HepG2 (cell line): ENCODE measurements around the gene KARS1. TPM values are rescaled to one million over a fixed set of nuclear protein-coding genes. Genes with fewer than 3 reads are reported as not detected.

Experiments
- ATF1 ChIP-seq: IDR thresholded peaks from 2 replicates; pipeline ENCODE4 v1.6.1; 2016; ENCODE audit warnings: mild to moderate bottlenecking, control low read depth
- CAMTA2 ChIP-seq: sonication (generic); formaldehyde crosslinking; IDR thresholded peaks from 2 replicates; pipeline ENCODE4 v1.4.0; 2020; ENCODE audit warnings: mild to moderate bottlenecking, missing genetic modification reagents, borderline replicate concordance
- KDM5A ChIP-seq: fragments of 200-600 bp; sonication (generic); IDR thresholded peaks from 2 replicates; pipeline ENCODE4 v1.7.0; 2018; ENCODE audit warnings: antibody characterized with exemption, mild to moderate bottlenecking, low read length, borderline replicate concordance
- NCOR1 ChIP-seq: fragments of 200-600 bp; sonication (generic); IDR thresholded peaks from 2 replicates; pipeline ENCODE4 v1.7.0; 2017; ENCODE audit warnings: antibody characterized with exemption, low read length, borderline replicate concordance
- SAP130 ChIP-seq: IDR thresholded peaks from 2 replicates; pipeline ENCODE4 v1.6.1; 2016; ENCODE audit warnings: low read depth
- SOX6 ChIP-seq, 2 experiments: fragments of 450-650 bp in 1 of 2; sonication (generic) in 1 of 2; formaldehyde crosslinking in 1 of 2; IDR thresholded peaks; 2 replicates each; pipeline versions ENCODE4 v1.4.0 to v1.6.1; 2017 to 2020; ENCODE audit warnings: antibody characterized with exemption in 1 of 2, mild to moderate bottlenecking in 1 of 2, missing genetic modification reagents in 1 of 2
- SPEN ChIP-seq: sonication (generic); formaldehyde crosslinking; IDR thresholded peaks from 2 replicates; pipeline ENCODE4 v1.5.1; 2020; ENCODE audit warnings: low read depth, mild to moderate bottlenecking, missing genetic modification reagents
- ZNF670 ChIP-seq: sonication (generic); formaldehyde crosslinking; IDR thresholded peaks from 2 replicates; pipeline ENCODE4 v1.8.0; 2022; ENCODE audit warnings: mild to moderate bottlenecking, missing genetic modification reagents, borderline replicate concordance
- ZNF672 ChIP-seq: sonication (generic); formaldehyde crosslinking; IDR thresholded peaks from 2 replicates; pipeline ENCODE4 v1.8.1; 2022; ENCODE audit warnings: missing genetic modification reagents
- ZNF788 ChIP-seq: sonication (generic); formaldehyde crosslinking; IDR thresholded peaks from 2 replicates; pipeline ENCODE4 v1.5.0; 2020; ENCODE audit warnings: mild to moderate bottlenecking, missing genetic modification reagents, borderline replicate concordance
- ZNF839 ChIP-seq: sonication (generic); formaldehyde crosslinking; IDR thresholded peaks from 2 replicates; pipeline ENCODE4 v1.4.0; 2020; ENCODE audit warnings: missing genetic modification reagents, mild to moderate bottlenecking, borderline replicate concordance
- polyA plus RNA-seq, 8 experiments: library from polyadenylated mRNA; depleted of rRNA in 3 of 8; stranded (reverse) in 7 of 8; unstranded in 1 of 8; fragments of >200 nt; fragmentation: Illumina TruSeq in 4 of 8; extraction: Trizol in 4 of 8; gene quantifications; 2 replicates each; pipeline versions ENCODE4 v1.2.1 to v1.2.3, GENCODE V29; 2011 to 2016; ENCODE audit warnings: low read depth in 4 of 8, missing spikeins in 1 of 8, mixed read lengths in 1 of 8; ENCODE audit not compliant: insufficient read depth in 1 of 8
- total RNA-seq, 5 experiments: library from RNA; depleted of rRNA; stranded (reverse); fragments of >200 nt; fragmentation: Illumina TruSeq; extraction: Trizol; gene quantifications; 2 replicates each; pipeline ENCODE4 v1.2.3, GENCODE V29; 2016; ENCODE audit warnings: low read depth in 1 of 5
- TF ChIP-seq, protein P1 (sequence below): sonication (generic); formaldehyde crosslinking; IDR thresholded peaks from 2 replicates; pipeline ENCODE4 v1.5.0; 2020; ENCODE audit warnings: mild to moderate bottlenecking, missing genetic modification reagents, borderline replicate concordance
- TF ChIP-seq, protein P2 (sequence below): sonication (generic); formaldehyde crosslinking; IDR thresholded peaks from 2 replicates; pipeline ENCODE4 v1.4.0; 2020; ENCODE audit warnings: mild to moderate bottlenecking, missing genetic modification reagents
- TF ChIP-seq, protein P3 (sequence below): sonication (generic); formaldehyde crosslinking; IDR thresholded peaks from 2 replicates; pipeline ENCODE4 v1.4.0; 2020; ENCODE audit warnings: missing genetic modification reagents, low read depth, mild to moderate bottlenecking, borderline replicate concordance

Gene KARS1
- total and polyA plus RNA-seq, 2 of the 13 experiments (the other 11 are each of a cell fraction or from before 2014, with no cell fraction given): 141 to 276 TPM

DNA sequence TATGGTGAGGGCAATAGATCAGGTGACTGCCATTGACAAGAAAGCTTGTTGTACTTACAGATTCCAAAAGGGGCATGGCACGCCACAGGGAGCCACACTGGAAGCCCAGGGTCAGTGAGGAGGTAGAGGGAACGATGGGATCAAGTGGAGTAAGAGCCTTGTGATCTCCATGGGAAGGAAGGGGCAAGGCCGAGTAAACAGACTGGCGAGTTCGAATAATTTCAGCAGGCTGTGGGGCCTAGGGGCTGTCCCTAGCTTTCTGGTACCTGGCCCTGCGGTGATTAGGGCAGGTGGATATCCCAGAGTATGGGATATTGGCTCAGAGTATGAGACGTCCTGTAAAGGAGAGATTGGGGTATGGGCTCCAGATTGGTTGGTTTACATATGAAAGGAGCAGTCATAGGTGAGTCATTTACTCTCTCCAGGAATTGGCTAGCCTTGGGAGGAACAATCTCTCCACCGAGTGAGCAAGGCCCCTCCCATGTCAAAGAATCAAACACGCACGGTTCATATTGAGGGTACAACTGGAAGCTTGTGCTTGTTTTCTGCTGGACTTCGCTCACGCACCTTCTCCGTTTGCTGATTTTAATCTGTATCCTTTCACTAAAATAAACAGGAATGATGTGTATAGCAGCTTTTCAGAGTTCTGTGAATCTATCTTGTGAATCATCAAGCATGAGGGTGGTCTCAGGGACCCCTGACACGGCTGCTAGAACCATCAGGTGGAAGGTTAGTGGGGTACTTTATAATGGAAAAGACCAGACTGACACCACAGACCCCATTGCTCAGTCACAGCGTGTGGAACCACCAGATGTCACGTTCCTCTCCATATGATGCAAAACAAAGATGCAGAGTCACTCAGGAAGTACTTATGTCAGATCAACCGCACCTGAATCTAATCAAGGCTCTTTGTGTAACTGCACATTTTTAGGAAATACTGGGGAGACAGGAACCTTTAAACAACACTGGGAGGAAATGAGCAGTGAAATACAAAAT, 53.3 kb downstream of the KARS1 start (continued):
- TF ChIP-seq ZNF670 (CRISPR knock-in tag): 0 out of 2 replicates have a peak, but pooled peaks have one; percentile 39
- TF ChIP-seq SPEN (CRISPR knock-in tag): no peak
- no peak for TF ChIP-seq ATF1 (CRISPR knock-in tag)
- TF ChIP-seq CAMTA2: no peak
- peak; percentile 60; the same call in 1 of the 2 replicates for TF ChIP-seq NCOR1
- TF ChIP-seq, protein P1, sequence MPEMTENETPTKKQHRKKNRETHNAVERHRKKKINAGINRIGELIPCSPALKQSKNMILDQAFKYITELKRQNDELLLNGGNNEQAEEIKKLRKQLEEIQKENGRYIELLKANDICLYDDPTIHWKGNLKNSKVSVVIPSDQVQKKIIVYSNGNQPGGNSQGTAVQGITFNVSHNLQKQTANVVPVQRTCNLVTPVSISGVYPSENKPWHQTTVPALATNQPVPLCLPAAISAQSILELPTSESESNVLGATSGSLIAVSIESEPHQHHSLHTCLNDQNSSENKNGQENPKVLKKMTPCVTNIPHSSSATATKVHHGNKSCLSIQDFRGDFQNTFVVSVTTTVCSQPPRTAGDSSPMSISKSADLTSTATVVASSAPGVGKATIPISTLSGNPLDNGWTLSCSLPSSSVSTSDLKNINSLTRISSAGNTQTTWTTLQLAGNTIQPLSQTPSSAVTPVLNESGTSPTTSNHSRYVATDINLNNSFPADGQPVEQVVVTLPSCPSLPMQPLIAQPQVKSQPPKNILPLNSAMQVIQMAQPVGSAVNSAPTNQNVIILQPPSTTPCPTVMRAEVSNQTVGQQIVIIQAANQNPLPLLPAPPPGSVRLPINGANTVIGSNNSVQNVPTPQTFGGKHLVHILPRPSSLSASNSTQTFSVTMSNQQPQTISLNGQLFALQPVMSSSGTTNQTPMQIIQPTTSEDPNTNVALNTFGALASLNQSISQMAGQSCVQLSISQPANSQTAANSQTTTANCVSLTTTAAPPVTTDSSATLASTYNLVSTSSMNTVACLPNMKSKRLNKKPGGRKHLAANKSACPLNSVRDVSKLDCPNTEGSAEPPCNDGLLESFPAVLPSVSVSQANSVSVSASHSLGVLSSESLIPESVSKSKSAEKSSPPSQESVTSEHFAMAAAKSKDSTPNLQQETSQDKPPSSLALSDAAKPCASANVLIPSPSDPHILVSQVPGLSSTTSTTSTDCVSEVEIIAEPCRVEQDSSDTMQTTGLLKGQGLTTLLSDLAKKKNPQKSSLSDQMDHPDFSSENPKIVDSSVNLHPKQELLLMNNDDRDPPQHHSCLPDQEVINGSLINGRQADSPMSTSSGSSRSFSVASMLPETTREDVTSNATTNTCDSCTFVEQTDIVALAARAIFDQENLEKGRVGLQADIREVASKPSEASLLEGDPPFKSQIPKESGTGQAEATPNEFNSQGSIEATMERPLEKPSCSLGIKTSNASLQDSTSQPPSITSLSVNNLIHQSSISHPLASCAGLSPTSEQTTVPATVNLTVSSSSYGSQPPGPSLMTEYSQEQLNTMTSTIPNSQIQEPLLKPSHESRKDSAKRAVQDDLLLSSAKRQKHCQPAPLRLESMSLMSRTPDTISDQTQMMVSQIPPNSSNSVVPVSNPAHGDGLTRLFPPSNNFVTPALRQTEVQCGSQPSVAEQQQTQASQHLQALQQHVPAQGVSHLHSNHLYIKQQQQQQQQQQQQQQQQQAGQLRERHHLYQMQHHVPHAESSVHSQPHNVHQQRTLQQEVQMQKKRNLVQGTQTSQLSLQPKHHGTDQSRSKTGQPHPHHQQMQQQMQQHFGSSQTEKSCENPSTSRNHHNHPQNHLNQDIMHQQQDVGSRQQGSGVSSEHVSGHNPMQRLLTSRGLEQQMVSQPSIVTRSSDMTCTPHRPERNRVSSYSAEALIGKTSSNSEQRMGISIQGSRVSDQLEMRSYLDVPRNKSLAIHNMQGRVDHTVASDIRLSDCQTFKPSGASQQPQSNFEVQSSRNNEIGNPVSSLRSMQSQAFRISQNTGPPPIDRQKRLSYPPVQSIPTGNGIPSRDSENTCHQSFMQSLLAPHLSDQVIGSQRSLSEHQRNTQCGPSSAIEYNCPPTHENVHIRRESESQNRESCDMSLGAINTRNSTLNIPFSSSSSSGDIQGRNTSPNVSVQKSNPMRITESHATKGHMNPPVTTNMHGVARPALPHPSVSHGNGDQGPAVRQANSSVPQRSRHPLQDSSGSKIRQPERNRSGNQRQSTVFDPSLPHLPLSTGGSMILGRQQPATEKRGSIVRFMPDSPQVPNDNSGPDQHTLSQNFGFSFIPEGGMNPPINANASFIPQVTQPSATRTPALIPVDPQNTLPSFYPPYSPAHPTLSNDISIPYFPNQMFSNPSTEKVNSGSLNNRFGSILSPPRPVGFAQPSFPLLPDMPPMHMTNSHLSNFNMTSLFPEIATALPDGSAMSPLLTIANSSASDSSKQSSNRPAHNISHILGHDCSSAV (CRISPR knock-in tag): no peak
- TF ChIP-seq, protein P2, sequence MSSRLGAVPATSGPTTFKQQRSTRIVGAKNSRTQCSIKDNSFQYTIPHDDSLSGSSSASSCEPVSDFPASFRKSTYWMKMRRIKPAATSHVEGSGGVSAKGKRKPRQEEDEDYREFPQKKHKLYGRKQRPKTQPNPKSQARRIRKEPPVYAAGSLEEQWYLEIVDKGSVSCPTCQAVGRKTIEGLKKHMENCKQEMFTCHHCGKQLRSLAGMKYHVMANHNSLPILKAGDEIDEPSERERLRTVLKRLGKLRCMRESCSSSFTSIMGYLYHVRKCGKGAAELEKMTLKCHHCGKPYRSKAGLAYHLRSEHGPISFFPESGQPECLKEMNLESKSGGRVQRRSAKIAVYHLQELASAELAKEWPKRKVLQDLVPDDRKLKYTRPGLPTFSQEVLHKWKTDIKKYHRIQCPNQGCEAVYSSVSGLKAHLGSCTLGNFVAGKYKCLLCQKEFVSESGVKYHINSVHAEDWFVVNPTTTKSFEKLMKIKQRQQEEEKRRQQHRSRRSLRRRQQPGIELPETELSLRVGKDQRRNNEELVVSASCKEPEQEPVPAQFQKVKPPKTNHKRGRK (CRISPR knock-in tag): no peak
- 0 out of 2 replicates have a peak, but pooled peaks have one; percentile 54 for TF ChIP-seq ZNF839 (CRISPR knock-in tag)
- TF ChIP-seq, protein P3, sequence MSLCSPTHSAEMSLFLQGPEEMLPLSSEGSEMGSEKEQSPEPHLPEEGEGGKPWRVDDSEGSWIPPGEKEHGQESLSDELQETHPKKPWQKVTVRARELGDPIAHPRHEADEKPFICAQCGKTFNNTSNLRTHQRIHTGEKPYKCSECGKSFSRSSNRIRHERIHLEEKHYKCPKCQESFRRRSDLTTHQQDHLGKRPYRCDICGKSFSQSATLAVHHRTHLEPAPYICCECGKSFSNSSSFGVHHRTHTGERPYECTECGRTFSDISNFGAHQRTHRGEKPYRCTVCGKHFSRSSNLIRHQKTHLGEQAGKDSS: peak; percentile 99
- no peak for TF ChIP-seq SOX6 (IDR thresholded peaks at IDR 0.05)
- TF ChIP-seq SOX6 (CRISPR knock-in tag; IDR thresholded peaks at IDR 0.05): peak; percentile 54
- TF ChIP-seq ZNF788 (CRISPR knock-in tag): peak; percentile 48; the same call in 1 of the 2 replicates
- TF ChIP-seq KDM5A: no peak; the same call in 1 of the 2 replicates
- peak; percentile 49; the same call in 1 of the 2 replicates for TF ChIP-seq SAP130 (CRISPR knock-in tag)
- TF ChIP-seq ZNF672 (CRISPR knock-in tag): no peak
